Measurements from ENCODE around the gene PCNX1.

PCNX1 gene

GRCh38 chr14:71078500-71078899 lies 171.2 kb downstream of the PCNX1 start:
- DNase-seq (ENCODE audit: low read depth): no peak

DNA sequence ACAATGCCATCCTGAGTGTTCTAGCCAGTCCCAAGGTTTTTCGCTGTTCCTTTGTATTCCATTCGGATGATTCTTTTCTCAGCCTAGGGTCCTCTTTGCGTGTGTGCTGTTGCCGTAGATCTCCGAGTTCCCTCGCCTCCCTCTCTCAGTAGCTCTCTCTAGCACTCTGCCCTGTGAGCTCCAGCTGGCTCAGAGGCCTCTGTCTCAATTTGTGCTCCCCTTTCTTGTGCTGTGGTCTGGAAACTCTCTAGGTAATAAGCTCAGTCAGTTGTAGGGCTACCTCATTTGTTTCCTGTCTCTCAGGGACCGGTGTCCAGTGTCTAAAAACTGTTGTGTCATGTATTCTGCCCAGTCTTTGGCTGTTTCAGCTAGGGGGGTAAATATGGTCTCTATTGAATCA lies 179.3 kb downstream of the PCNX1 start:
- no peak for DNase-seq (ENCODE audit: low read depth)

- no peak for DNase-seq (ENCODE audit: low read depth)
These were observed 182.7 kb downstream of the PCNX1 start for GRCh38 chr14:71089971-71090370.

GRCh38 chr14:71094722-71095121 lies 187.5 kb downstream of the PCNX1 start:
- DNase-seq (ENCODE audit: low read depth): no peak

GRCh38 chr14:71096947-71097346 lies 189.7 kb downstream of the PCNX1 start:
- DNase-seq (ENCODE audit: low read depth): no peak

GRCh38 chr14:71103662-71104484 lies 196.6 kb downstream of the PCNX1 start:
- DNase-seq (ENCODE audit: low read depth): peak; percentile 59

- no peak for DNase-seq (ENCODE audit: low read depth)
These were observed 197.9 kb downstream of the PCNX1 start for GRCh38 chr14:71105177-71105576.

DNA sequence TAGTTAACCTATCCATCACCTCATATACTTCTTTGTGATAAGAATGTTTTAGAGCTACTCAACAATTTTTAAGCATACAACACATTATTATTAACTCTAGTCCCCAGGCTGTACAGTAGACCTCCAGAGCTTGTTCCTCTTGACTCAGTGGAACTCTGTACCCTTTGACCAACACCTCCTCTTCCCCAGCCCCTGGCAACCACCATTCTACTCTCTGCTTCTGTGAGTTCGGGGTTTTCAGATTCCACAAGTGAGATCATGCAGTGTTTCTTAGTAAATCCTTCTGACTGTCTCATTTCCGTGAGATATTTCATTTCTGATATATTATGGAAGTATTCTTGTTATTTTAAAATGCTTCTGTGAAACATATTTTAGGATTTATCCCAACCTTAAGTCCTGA lies 200.7 kb downstream of the PCNX1 start:
- DNase-seq (ENCODE audit: low read depth): no peak

- DNase-seq (ENCODE audit: low read depth): no peak
These were observed 201.3 kb downstream of the PCNX1 start for GRCh38 chr14:71108398-71109119.

DNA sequence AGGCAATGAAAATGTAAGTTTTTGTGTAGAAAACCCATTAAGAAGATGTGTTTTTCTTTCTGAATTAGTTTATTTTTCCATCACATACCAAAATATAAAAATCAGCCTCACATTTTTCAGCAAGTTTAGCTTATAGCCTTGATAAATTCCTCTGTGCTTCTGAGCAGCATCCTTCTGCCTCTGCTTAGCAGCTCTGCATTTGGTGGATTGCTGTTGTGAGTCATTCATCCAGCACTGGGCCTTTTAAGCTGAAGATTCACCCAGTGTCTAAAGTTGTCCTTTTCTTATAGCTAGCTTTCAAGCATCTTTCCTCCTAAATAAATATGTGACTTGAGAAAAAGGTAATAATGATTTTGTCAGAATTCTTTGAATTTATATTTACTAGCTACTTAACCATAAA lies 206.1 kb downstream of the PCNX1 start:
- DNase-seq (ENCODE audit: low read depth): no peak

- no peak for DNase-seq (ENCODE audit: low read depth)
These were observed 207.3 kb downstream of the PCNX1 start for GRCh38 chr14:71114565-71114964.

GRCh38 chr14:71115306-71115705 lies 208.0 kb downstream of the PCNX1 start:
- DNase-seq (ENCODE audit: low read depth): no peak

- no peak for DNase-seq (ENCODE audit: low read depth)
These were observed 208.7 kb downstream of the PCNX1 start for GRCh38 chr14:71115821-71116567.

GRCh38 chr14:71116568-71117122 lies 209.4 kb downstream of the PCNX1 start:
- no peak for DNase-seq (ENCODE audit: low read depth)

- DNase-seq (ENCODE audit: low read depth): peak; percentile 78
These were observed 210.8 kb downstream of the PCNX1 start for GRCh38 chr14:71117839-71118743.

- no peak for DNase-seq (ENCODE audit: low read depth)
These were observed 211.8 kb downstream of the PCNX1 start for GRCh38 chr14:71119075-71119474.

- no peak for DNase-seq (ENCODE audit: low read depth)
These were observed 212.6 kb downstream of the PCNX1 start for GRCh38 chr14:71119832-71120231.

- DNase-seq (ENCODE audit: low read depth): no peak
These were observed 213.7 kb downstream of the PCNX1 start for GRCh38 chr14:71121001-71121400.

GRCh38 chr14:71121711-71122110 lies 214.5 kb downstream of the PCNX1 start:
- DNase-seq (ENCODE audit: low read depth): no peak

DNA sequence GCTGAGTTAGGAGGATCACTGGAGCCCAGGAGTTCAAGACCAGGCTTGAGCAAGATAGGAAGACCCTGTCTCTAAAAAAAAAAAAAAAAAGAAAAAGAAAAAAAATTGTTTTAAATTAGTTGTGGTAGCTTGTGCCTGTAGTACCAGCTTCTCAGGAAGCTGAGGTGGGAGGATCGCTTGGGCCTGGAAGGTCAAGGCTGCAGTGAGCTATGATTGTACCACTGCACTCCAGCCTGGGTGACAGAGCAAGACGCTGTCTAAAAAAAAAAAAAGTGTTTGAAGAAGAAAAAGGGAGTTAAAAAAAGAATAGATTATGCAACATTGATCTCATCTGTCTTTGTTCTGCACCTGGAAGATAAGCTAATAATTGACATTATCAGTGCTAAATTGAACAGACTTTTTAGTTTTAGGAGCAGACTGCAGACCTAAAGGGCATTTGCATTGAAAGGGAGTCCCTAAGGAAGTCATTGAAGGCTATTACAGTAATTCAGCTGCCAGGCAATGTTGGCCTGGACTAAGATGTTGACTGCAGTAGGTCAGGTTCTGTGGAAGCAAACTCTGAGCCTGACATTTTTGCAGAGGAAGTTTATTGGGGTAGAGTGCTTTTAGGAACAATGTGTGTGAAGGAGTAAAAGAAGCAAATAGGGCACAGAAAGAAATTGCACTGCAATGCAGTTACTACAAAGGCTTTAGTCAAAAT lies 215.8 kb downstream of the PCNX1 start:
- no peak for DNase-seq (ENCODE audit: low read depth)

Measured in fibroblast of the conjunctiva (primary cell).